Neuronal stem cell (in vitro differentiated cells): ENCODE results near the gene MUC4.
A peak's percentile ranks its signal among the peaks of the same experiment; 100 is the strongest.

Source experiments
- DNase-seq: peaks from one replicate; pipeline ENCODE4 v3.0.0-alpha.2; 2013; ENCODE audit warnings: low spot score
- H2AFZ ChIP-seq: one replicate; pipeline ENCODE4 v1.6.1; 2013; ENCODE audit warnings: mild to moderate bottlenecking, low read length, inconsistent platforms
- H2AK5ac ChIP-seq: 2 replicates; pipeline ENCODE4 v1.6.1; 2013; ENCODE audit warnings: low read depth, mild to moderate bottlenecking, inconsistent platforms, low read length, moderate library complexity, mixed read lengths
- H2BK120ac ChIP-seq: 2 replicates; pipeline ENCODE4 v1.6.1; 2013; ENCODE audit warnings: low read depth, mild to moderate bottlenecking, inconsistent platforms, low read length, moderate library complexity, mixed read lengths
- H2BK12ac ChIP-seq: one replicate; pipeline ENCODE4 v1.6.1; 2013; ENCODE audit warnings: low read length, inconsistent platforms
- H2BK15ac ChIP-seq: 2 replicates; pipeline ENCODE4 v1.6.1; 2013; ENCODE audit warnings: mild to moderate bottlenecking, low read length, inconsistent platforms, mixed read lengths
- H2BK5ac ChIP-seq: one replicate; pipeline ENCODE4 v1.6.1; 2013; ENCODE audit warnings: inconsistent platforms, mild to moderate bottlenecking, low read length, moderate library complexity
- H3K14ac ChIP-seq: one replicate; pipeline ENCODE4 v1.6.1; 2013; ENCODE audit warnings: low read length, inconsistent platforms
- H3K18ac ChIP-seq: 2 replicates; pipeline ENCODE4 v1.6.1; 2013; ENCODE audit warnings: low read length, inconsistent platforms
- H3K23ac ChIP-seq: 2 replicates; pipeline ENCODE4 v1.6.1; 2013; ENCODE audit warnings: low read depth, mild to moderate bottlenecking, mixed read lengths, low read length, inconsistent platforms; ENCODE audit not compliant: poor library complexity
- H3K27ac ChIP-seq: replicated peaks from 3 replicates; pipeline ENCODE4 v1.5.1; 2013; ENCODE audit warnings: low read length, inconsistent platforms
- H3K27me3 ChIP-seq, 3 experiments: 2 replicates each; pipeline ENCODE4 v1.6.1; 2013; ENCODE audit warnings: low read length in 3 of 3, mild to moderate bottlenecking in 2 of 3, inconsistent platforms in 1 of 3, low read depth in 1 of 3, mixed read lengths in 1 of 3, moderate library complexity in 1 of 3; ENCODE audit not compliant: control insufficient read depth in 3 of 3, insufficient read depth in 3 of 3
- H3K36me3 ChIP-seq, 2 donors: replicated peaks in 1 of 2; 2 replicates each; pipeline ENCODE4 v1.6.1; 2013; ENCODE audit warnings: low read length in 2 of 2; ENCODE audit not compliant: control insufficient read depth in 2 of 2, insufficient read depth in 2 of 2
- H3K4ac ChIP-seq: 2 replicates; pipeline ENCODE4 v1.6.1; 2013; ENCODE audit warnings: inconsistent platforms, mild to moderate bottlenecking, low read length, moderate library complexity
- H3K4me1 ChIP-seq, 2 donors: 1 replicate in 1 of 2; 2 replicates in 1 of 2; pipeline ENCODE4 v1.6.1; 2013; ENCODE audit warnings: low read length in 2 of 2, low read depth in 1 of 2; ENCODE audit not compliant: control insufficient read depth in 2 of 2, insufficient read depth in 1 of 2
- H3K4me2 ChIP-seq: one replicate; pipeline ENCODE4 v1.6.1; 2013; ENCODE audit warnings: mild to moderate bottlenecking, low read length, inconsistent platforms; ENCODE audit not compliant: insufficient read depth, poor library complexity, severe bottlenecking
- H3K4me3 ChIP-seq, 2 donors: 2 replicates each; pipeline ENCODE4 v1.5.1; 2013; ENCODE audit warnings: low read length in 2 of 2, mild to moderate bottlenecking in 2 of 2, inconsistent platforms in 1 of 2, moderate library complexity in 1 of 2
- H3K79me1 ChIP-seq: one replicate; pipeline ENCODE4 v1.6.1; 2013; ENCODE audit warnings: low read depth, mild to moderate bottlenecking, inconsistent platforms, low read length, moderate library complexity
- H3K9ac ChIP-seq: one replicate; pipeline ENCODE4 v1.6.1; 2013; ENCODE audit warnings: mild to moderate bottlenecking, low read depth, low read length, inconsistent platforms; ENCODE audit not compliant: poor library complexity
- H3K9me3 ChIP-seq, 2 donors: replicated peaks in 1 of 2; 2 replicates each; pipeline versions ENCODE3 to v1.6.1; 2013; ENCODE audit warnings: low read length in 2 of 2, mild to moderate bottlenecking in 2 of 2, inconsistent platforms in 1 of 2, low read depth in 1 of 2, mixed read lengths in 1 of 2, moderate library complexity in 1 of 2; ENCODE audit not compliant: control insufficient read depth in 2 of 2, insufficient read depth in 1 of 2
- H4K8ac ChIP-seq: one replicate; pipeline ENCODE4 v1.6.1; 2013; ENCODE audit warnings: low read depth, mild to moderate bottlenecking, inconsistent platforms, low read length, moderate library complexity
- H4K91ac ChIP-seq: one replicate; pipeline ENCODE4 v1.6.1; 2013; ENCODE audit warnings: low read length, low read depth, mild to moderate bottlenecking, inconsistent platforms; ENCODE audit not compliant: poor library complexity
- WGBS, 2 donors: extraction: QIAGEN DNeasy Blood & Tissue Kit; methylation state at CpG; one replicate each; pipeline ENCODE4 v1.1.7; 2013; ENCODE audit warnings: missing lambda C conversion rate in 2 of 2, mixed read lengths in 1 of 2; ENCODE audit not compliant: insufficient read length in 2 of 2, insufficient replicate concordance in 1 of 2; ENCODE audit errors: extremely low coverage in 2 of 2; 5-methylcytosine and 5-hydroxymethylcytosine counted together

MUC4 gene

DNA sequence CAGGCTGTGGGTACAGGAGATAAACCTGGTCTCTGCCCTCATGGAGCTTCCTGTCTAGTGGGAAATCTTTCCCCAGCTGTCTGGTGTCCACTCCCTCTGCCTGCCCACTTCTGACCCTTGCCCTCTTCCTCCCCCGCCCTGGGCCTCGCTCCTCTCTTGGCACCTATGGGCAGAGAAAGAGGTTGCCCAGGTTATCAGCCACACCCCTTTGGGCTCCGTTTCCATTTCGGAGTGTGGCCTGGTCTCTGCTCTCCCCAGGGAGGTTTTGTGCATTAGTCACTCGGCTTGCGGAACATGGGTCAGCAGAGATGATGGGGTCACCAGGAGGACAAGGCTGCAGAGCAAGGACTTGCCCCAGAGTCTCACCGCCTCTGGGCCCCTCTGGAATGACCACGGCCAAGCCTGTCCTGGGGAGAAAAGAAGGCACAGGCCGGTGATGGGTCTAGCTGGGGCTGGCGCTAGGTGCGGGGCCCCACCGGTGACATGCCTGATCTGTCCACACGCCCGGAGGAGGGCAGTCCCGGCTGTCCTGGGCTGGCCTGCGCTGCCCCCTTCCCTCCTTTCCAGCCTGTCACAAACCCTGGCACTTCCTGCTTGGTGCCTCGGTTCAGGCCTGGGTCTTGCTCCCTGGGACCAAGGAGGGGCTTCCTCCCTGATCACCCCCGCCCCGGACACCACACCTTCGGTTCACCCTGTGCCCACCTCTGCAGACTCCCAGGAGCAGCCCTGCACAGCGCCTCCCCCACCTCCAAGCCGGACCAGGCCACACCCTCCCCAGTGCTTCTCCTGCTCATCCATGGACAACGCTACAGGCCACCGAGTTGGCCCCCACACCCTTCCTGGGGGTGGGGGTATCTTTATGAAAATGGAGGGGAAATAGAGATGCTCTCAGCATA is 35.6 kb upstream of the MUC4 start:
- H2BK12ac ChIP-seq = no peak overlapping the region
- H3K4ac ChIP-seq = peak overlapping the region; percentile 76
- H2BK120ac ChIP-seq = no peak overlapping the region
- peak overlapping the region; percentile 60 for H2BK5ac ChIP-seq
- peak overlapping the region; percentile 80 for H3K23ac ChIP-seq
- H3K79me1 ChIP-seq = peaks cover 2% of the 10 kb centered on the region
- H3K4me2 ChIP-seq = no peak overlapping the region
- peaks cover 0 to 6% (median 0%) of the 10 kb centered on the region in 3 experiments for H3K27me3 ChIP-seq
- no peak overlapping the region for H2AFZ ChIP-seq
- no peak overlapping the region for H4K91ac ChIP-seq
- DNase-seq = no peak
- peak overlapping the region; percentile 21 for H3K14ac ChIP-seq
- peak overlapping the region; percentile 35 for H3K18ac ChIP-seq
- no peak overlapping the region for H2BK15ac ChIP-seq
- peak overlapping the region; percentile 75 for H2AK5ac ChIP-seq
- WGBS, 2 donors = no CpG with 5 or more reads among the region's 24 CpGs
- peak overlapping the region in 1 of 2 donors; percentile 65 for H3K4me3 ChIP-seq
- no peak overlapping the region for H3K9ac ChIP-seq
- H3K36me3 ChIP-seq = no peaks in the 10 kb centered on the region
- H4K8ac ChIP-seq = peak overlapping the region; percentile 17
- no peak overlapping the region for H3K27ac ChIP-seq
- no peaks in the 10 kb centered on the region for H3K9me3 ChIP-seq
- H3K4me1 ChIP-seq = no peaks in the 10 kb centered on the region

DNA sequence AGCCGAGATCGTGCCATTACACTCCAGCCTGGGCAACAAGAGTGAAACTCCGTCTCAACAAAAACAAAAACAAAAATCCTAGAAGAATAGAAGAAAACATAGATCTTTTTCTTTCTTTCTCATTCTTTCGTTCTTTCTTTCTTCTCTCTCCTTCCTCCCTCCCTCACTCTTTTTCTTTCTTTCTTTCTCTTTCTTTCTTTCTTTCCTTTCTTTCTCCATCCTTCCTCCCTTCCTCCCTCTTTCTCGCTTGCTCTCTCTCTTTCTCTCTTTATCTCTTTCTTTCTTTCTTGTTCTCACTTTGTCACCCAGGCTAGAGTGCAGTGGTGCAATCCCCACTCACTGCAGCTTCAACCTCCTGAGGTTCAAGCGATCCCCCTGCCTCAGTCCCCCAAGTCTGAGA is 33.8 kb upstream of the MUC4 start:
- no peak overlapping the region for H3K4me3 ChIP-seq
- H3K14ac ChIP-seq = no peak overlapping the region
- no peak overlapping the region for H3K27ac ChIP-seq
- H3K4me1 ChIP-seq = no peaks in the 10 kb centered on the region
- WGBS, 2 donors = 100% methylated on average over 1 of the region's 6 CpGs
- H3K9ac ChIP-seq = no peak overlapping the region
- H4K91ac ChIP-seq = no peak overlapping the region
- H2BK120ac ChIP-seq = no peak overlapping the region
- H2AFZ ChIP-seq = no peak overlapping the region
- DNase-seq = no peak
- no peaks in the 10 kb centered on the region for H3K27me3 ChIP-seq
- no peak overlapping the region for H3K4me2 ChIP-seq
- no peaks in the 10 kb centered on the region for H3K36me3 ChIP-seq
- H2BK15ac ChIP-seq = no peak overlapping the region
- no peak overlapping the region for H3K23ac ChIP-seq
- no peak overlapping the region for H2BK12ac ChIP-seq
- no peak overlapping the region for H2BK5ac ChIP-seq
- H3K18ac ChIP-seq = no peak overlapping the region
- H4K8ac ChIP-seq = no peak overlapping the region
- no peak overlapping the region for H3K4ac ChIP-seq
- H3K9me3 ChIP-seq = no peaks in the 10 kb centered on the region
- peaks cover 2% of the 10 kb centered on the region for H3K79me1 ChIP-seq
- H2AK5ac ChIP-seq = no peak overlapping the region

DNA sequence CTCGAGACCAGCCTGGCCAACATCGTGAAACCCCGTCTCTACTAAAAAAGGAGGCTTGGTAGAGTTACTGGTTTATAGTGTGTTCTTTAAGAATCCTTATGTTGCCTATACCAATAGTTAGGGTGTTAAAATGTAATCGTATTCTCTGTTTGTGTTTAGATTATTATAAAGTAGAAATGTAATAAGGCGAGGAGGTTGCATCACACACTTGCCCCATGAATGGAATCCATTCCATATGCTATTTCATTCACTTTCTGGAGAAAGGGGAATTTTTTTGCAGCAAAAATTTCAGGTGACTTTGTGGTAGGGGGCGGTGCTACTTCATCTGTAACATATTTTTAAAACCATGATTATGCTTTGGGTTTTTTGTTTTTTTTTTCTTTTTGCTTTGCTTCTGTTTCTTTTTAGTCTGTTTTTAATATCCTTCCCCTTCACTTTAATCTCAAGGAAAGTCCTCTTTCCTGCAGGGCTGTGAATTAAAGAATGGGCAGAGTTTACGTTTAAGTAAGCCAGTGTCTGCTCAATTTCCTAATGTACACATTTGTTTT is 33.0 kb upstream of the MUC4 start:
- H3K4ac ChIP-seq = no peak overlapping the region
- no peak overlapping the region for H4K91ac ChIP-seq
- WGBS, 2 donors = 100% methylated on average over 2 of the region's 7 CpGs; no CpG with 5 or more reads in 1 of the 2 donors
- H3K9me3 ChIP-seq = no peaks in the 10 kb centered on the region
- H3K27ac ChIP-seq = no peak overlapping the region
- H3K79me1 ChIP-seq = peaks cover 2% of the 10 kb centered on the region
- no peak overlapping the region for H2BK12ac ChIP-seq
- no peak overlapping the region for H3K14ac ChIP-seq
- H4K8ac ChIP-seq = no peak overlapping the region
- no peak overlapping the region for H3K23ac ChIP-seq
- no peak overlapping the region for H2BK120ac ChIP-seq
- H3K4me3 ChIP-seq = no peak overlapping the region
- H2AK5ac ChIP-seq = no peak overlapping the region
- no peak overlapping the region for H3K4me2 ChIP-seq
- H3K18ac ChIP-seq = no peak overlapping the region
- no peak overlapping the region for H2AFZ ChIP-seq
- peaks cover 0 to 1% (median 0%) of the 10 kb centered on the region in 3 experiments for H3K27me3 ChIP-seq
- peaks cover 0 to 2% of the 10 kb centered on the region in 2 donors for H3K4me1 ChIP-seq
- no peak overlapping the region for H3K9ac ChIP-seq
- DNase-seq = no peak
- H2BK15ac ChIP-seq = no peak overlapping the region
- no peak overlapping the region for H2BK5ac ChIP-seq
- H3K36me3 ChIP-seq = no peaks in the 10 kb centered on the region
